Muscle layer of duodenum (tissue), 2 donors: ENCODE measurements around the gene TNIK.
"Not testable (repeated sequence)": the region's sequence is repeated elsewhere in the genome, so short reads cannot be mapped to it uniquely, and the experiment has no call there.

Experiments
- H3K27ac ChIP-seq: one replicate; pipeline ENCODE4 v1.7.0; 2013; ENCODE audit warnings: mild to moderate bottlenecking, low read length
- H3K27me3 ChIP-seq: one replicate; pipeline ENCODE4 v1.7.0; 2013; ENCODE audit warnings: low read depth, mild to moderate bottlenecking, control low read depth, low read length
- H3K36me3 ChIP-seq, 2 donors: one replicate each; pipeline ENCODE4 v1.7.0; 2013; ENCODE audit warnings: low read length in 2 of 2, control low read depth in 1 of 2, mild to moderate bottlenecking in 1 of 2; ENCODE audit not compliant: insufficient read depth in 2 of 2, control insufficient read depth in 1 of 2
- H3K4me1 ChIP-seq, 2 donors: one replicate each; pipeline ENCODE4 v1.7.0; 2013; ENCODE audit warnings: low read length in 2 of 2, mild to moderate bottlenecking in 2 of 2, control low read depth in 1 of 2, moderate library complexity in 1 of 2; ENCODE audit not compliant: insufficient read depth in 2 of 2, control insufficient read depth in 1 of 2
- H3K4me3 ChIP-seq, 2 donors: one replicate each; pipeline ENCODE4 v1.7.0; 2013; ENCODE audit warnings: low read length in 2 of 2, low read depth in 1 of 2, mild to moderate bottlenecking in 1 of 2
- H3K9me3 ChIP-seq, 2 donors: one replicate each; pipeline ENCODE4 v1.7.0; 2013; ENCODE audit warnings: low read length in 2 of 2, control low read depth in 1 of 2, mild to moderate bottlenecking in 1 of 2; ENCODE audit not compliant: control insufficient read depth in 1 of 2
- donor health status: healthy.

Gene TNIK

GRCh38 chr3:171456765-171457606 is 3.2 kb downstream of the TNIK start:
- Histone ChIP-seq H3K36me3 (no peaks in the 10 kb centered on the region), H3K4me3 (peak overlapping the region; percentile 85 to 94), H3K27me3 (no peaks in the 10 kb centered on the region), H3K9me3 (no peaks in the 10 kb centered on the region), H3K27ac (no peak overlapping the region), H3K4me1 (peaks cover 9 to 28% of the 10 kb centered on the region in 2 donors)

- Histone ChIP-seq H3K36me3 (no peaks in the 10 kb centered on the region), H3K9me3 (no peaks in the 10 kb centered on the region), H3K4me3 (no peak overlapping the region), H3K27ac (no peak overlapping the region), H3K4me1 (peaks cover 5 to 20% of the 10 kb centered on the region in 2 donors), H3K27me3 (no peaks in the 10 kb centered on the region)
These were observed 4.3 kb downstream of the TNIK start for GRCh38 chr3:171455603-171456550.

- Histone ChIP-seq H3K4me3 (no peak overlapping the region), H3K27ac (peak overlapping the region; percentile 6), H3K4me1 (peaks cover 5 to 17% of the 10 kb centered on the region in 2 donors)
These were observed 6.2 kb downstream of the TNIK start for GRCh38 chr3:171454041-171454440.

GRCh38 chr3:171453180-171453886 is 6.9 kb downstream of the TNIK start:
- Histone ChIP-seq H3K4me3 (no peak overlapping the region), H3K4me1 (peaks cover 5 to 17% of the 10 kb centered on the region in 2 donors), H3K27me3 (no peaks in the 10 kb centered on the region), H3K36me3 (no peaks in the 10 kb centered on the region), H3K27ac (no peak overlapping the region), H3K9me3 (no peaks in the 10 kb centered on the region)

More at GRCh38 chr3:171454041-171454440, 6.2 kb downstream of the TNIK start:
- Histone ChIP-seq H3K36me3 (no peaks in the 10 kb centered on the region), H3K9me3 (no peaks in the 10 kb centered on the region), H3K27me3 (no peaks in the 10 kb centered on the region)

- H3K9me3 ChIP-seq: no peaks in the 10 kb centered on the region
- no peaks in the 10 kb centered on the region for H3K36me3 ChIP-seq
- H3K27ac ChIP-seq: no peak overlapping the region
- H3K4me1 ChIP-seq: peaks cover 2 to 7% of the 10 kb centered on the region in 2 donors
- H3K27me3 ChIP-seq: no peaks in the 10 kb centered on the region
- no peak overlapping the region for H3K4me3 ChIP-seq
These were observed 7.9 kb downstream of the TNIK start for GRCh38 chr3:171452328-171452727.

- Histone ChIP-seq H3K36me3 (no peaks in the 10 kb centered on the region), H3K4me3 (no peak overlapping the region), H3K27me3 (no peaks in the 10 kb centered on the region), H3K9me3 (no peaks in the 10 kb centered on the region), H3K27ac (no peak overlapping the region), H3K4me1 (peaks cover 0 to 4% of the 10 kb centered on the region in 2 donors)
These were observed 8.3 kb downstream of the TNIK start for GRCh38 chr3:171451915-171452314.

- not testable (repeated sequence) for H3K36me3 ChIP-seq, H3K9me3 ChIP-seq, H3K27ac ChIP-seq, H3K4me1 ChIP-seq, H3K27me3 ChIP-seq, H3K4me3 ChIP-seq
These were observed 12.7 kb downstream of the TNIK start for GRCh38 chr3:171447579-171447891.

GRCh38 chr3:171446801-171447578 is 13.2 kb downstream of the TNIK start:
- Histone ChIP-seq H3K27me3 (no peaks in the 10 kb centered on the region), H3K36me3 (no peaks in the 10 kb centered on the region), H3K9me3 (no peaks in the 10 kb centered on the region), H3K27ac (no peak overlapping the region), H3K4me1 (peaks cover 0 to 10% of the 10 kb centered on the region in 2 donors), H3K4me3 (no peak overlapping the region)

GRCh38 chr3:171446301-171446700 is 13.9 kb downstream of the TNIK start:
- H3K9me3 ChIP-seq: no peaks in the 10 kb centered on the region
- H3K36me3 ChIP-seq: no peaks in the 10 kb centered on the region
- peaks cover 0 to 10% of the 10 kb centered on the region in 2 donors for H3K4me1 ChIP-seq
- H3K27ac ChIP-seq: no peak overlapping the region
- no peaks in the 10 kb centered on the region for H3K27me3 ChIP-seq
- no peak overlapping the region for H3K4me3 ChIP-seq

- no peaks in the 10 kb centered on the region for H3K27me3 ChIP-seq
- no peak overlapping the region for H3K4me3 ChIP-seq
- no peaks in the 10 kb centered on the region for H3K36me3 ChIP-seq
- no peak overlapping the region for H3K27ac ChIP-seq
- H3K9me3 ChIP-seq: no peaks in the 10 kb centered on the region
- H3K4me1 ChIP-seq: peaks cover 0 to 10% of the 10 kb centered on the region in 2 donors
These were observed 14.5 kb downstream of the TNIK start for GRCh38 chr3:171445620-171446204.
